ENCODE measurements around the gene NENF.
A peak's percentile ranks its signal among the peaks of the same experiment; 100 is the strongest.

The NENF gene

GRCh38 chr1:212488436-212489283, 55.9 kb downstream of the NENF start:
- no peak overlapping the region for H3K4ac ChIP-seq (ENCODE audit: low read length)
- no peak for DNase-seq (ENCODE audit: low spot score)
- H4K91ac ChIP-seq (ENCODE audit: low read depth, low read length, poor library complexity): no peak overlapping the region
- H3K36me3 ChIP-seq (replicated peaks in 1 of 2; ENCODE audit: control insufficient read depth in 2 of 2, insufficient read depth in 2 of 2, low read length in 2 of 2): no peaks in the 10 kb centered on the region
- peaks cover 0 to 10% (median 2%) of the 10 kb centered on the region in 3 experiments for H3K27me3 ChIP-seq (ENCODE audit: control insufficient read depth in 3 of 3, insufficient read depth in 3 of 3, low read depth in 1 of 3, low read length in 3 of 3)
- no peak overlapping the region for H3K23ac ChIP-seq (ENCODE audit: low read depth, low read length, poor library complexity)
- H2BK120ac ChIP-seq (ENCODE audit: low read depth, low read length): no peak overlapping the region
- no peak overlapping the region for H3K4me2 ChIP-seq (ENCODE audit: insufficient read depth, low read length, poor library complexity, severe bottlenecking)
- H2BK12ac ChIP-seq (ENCODE audit: low read length): no peak overlapping the region
- no peak overlapping the region for H3K9ac ChIP-seq (ENCODE audit: low read depth, low read length, poor library complexity)
- no peak overlapping the region for H3K14ac ChIP-seq (ENCODE audit: low read length)
- H3K79me1 ChIP-seq (ENCODE audit: low read depth, low read length): no peaks in the 10 kb centered on the region
- no peak overlapping the region for H2BK5ac ChIP-seq (ENCODE audit: low read length)
- H4K8ac ChIP-seq (ENCODE audit: low read depth, low read length): no peak overlapping the region
- H2AK5ac ChIP-seq (ENCODE audit: low read depth, low read length): peak overlapping the region; percentile 32
- no peaks in the 10 kb centered on the region for H3K9me3 ChIP-seq (replicated peaks in 1 of 2; ENCODE audit: control insufficient read depth in 2 of 2, insufficient read depth in 1 of 2, low read depth in 1 of 2, low read length in 2 of 2)
- no CpG with 5 or more reads among the region's 4 CpGs for WGBS, 2 donors (ENCODE audit: extremely low coverage in 2 of 2, insufficient read length in 2 of 2, insufficient replicate concordance in 1 of 2)
- H3K4me3 ChIP-seq (ENCODE audit: low read length in 2 of 2): no peak overlapping the region
- H2BK15ac ChIP-seq (ENCODE audit: low read length): no peak overlapping the region
- peak overlapping the region; percentile 67 for H2AFZ ChIP-seq (ENCODE audit: low read length)
- no peak overlapping the region for H3K27ac ChIP-seq (replicated peaks; ENCODE audit: low read length)
- no peak overlapping the region for H3K18ac ChIP-seq (ENCODE audit: low read length)
- H3K4me1 ChIP-seq (ENCODE audit: control insufficient read depth in 2 of 2, insufficient read depth in 1 of 2, low read depth in 1 of 2, low read length in 2 of 2): peaks cover 25 to 35% of the 10 kb centered on the region in 2 donors

DNA sequence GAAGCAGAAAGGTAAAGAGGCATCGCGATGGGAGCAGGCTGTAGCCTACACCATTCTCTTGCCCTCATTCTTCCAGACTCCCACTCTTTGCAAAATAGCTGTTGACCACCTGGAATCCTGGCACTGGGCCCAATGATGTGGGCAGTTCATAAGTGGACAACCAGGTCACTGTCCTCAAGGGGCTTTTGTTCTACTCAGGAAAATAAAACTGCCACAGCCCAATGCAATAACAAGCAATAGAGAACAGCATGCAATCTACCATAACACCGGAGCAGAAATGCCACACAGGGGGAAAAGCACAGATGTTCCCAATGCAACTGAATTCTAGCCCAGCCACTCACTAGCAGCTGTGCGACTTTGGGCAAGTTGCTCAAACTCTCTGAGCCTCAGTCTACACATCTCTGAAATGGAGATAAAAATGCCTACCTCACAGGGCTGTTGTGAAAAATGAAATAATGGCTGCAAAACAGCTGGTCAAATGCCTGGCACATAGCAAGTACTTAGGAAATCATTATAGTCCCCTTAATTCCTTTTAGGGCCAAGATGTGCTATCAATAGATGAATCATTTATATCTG, 56.7 kb downstream of the NENF start:
- no peak overlapping the region for H3K9ac ChIP-seq (ENCODE audit: low read depth, low read length, poor library complexity)
- no peak overlapping the region for H3K4me2 ChIP-seq (ENCODE audit: insufficient read depth, low read length, poor library complexity, severe bottlenecking)
- no peak overlapping the region for H2BK120ac ChIP-seq (ENCODE audit: low read depth, low read length)
- no peak overlapping the region for H4K8ac ChIP-seq (ENCODE audit: low read depth, low read length)
- no peak overlapping the region for H3K4me3 ChIP-seq (ENCODE audit: low read length in 2 of 2)
- no peak overlapping the region for H2BK15ac ChIP-seq (ENCODE audit: low read length)
- no peak overlapping the region for H2AFZ ChIP-seq (ENCODE audit: low read length)
- H3K4me1 ChIP-seq (ENCODE audit: control insufficient read depth in 2 of 2, insufficient read depth in 1 of 2, low read depth in 1 of 2, low read length in 2 of 2): peaks cover 25 to 35% of the 10 kb centered on the region in 2 donors
- DNase-seq (ENCODE audit: low spot score): no peak
- H3K79me1 ChIP-seq (ENCODE audit: low read depth, low read length): no peaks in the 10 kb centered on the region
- WGBS, 2 donors (ENCODE audit: extremely low coverage in 2 of 2, insufficient read length in 2 of 2, insufficient replicate concordance in 1 of 2): no CpG with 5 or more reads among the region's 4 CpGs
- no peak overlapping the region for H3K23ac ChIP-seq (ENCODE audit: low read depth, low read length, poor library complexity)
- H3K18ac ChIP-seq (ENCODE audit: low read length): no peak overlapping the region
- H3K4ac ChIP-seq (ENCODE audit: low read length): no peak overlapping the region
- H2AK5ac ChIP-seq (ENCODE audit: low read depth, low read length): no peak overlapping the region
- H3K36me3 ChIP-seq (replicated peaks in 1 of 2; ENCODE audit: control insufficient read depth in 2 of 2, insufficient read depth in 2 of 2, low read length in 2 of 2): no peaks in the 10 kb centered on the region
- H2BK5ac ChIP-seq (ENCODE audit: low read length): no peak overlapping the region
- no peak overlapping the region for H4K91ac ChIP-seq (ENCODE audit: low read depth, low read length, poor library complexity)
- no peak overlapping the region for H3K27ac ChIP-seq (replicated peaks; ENCODE audit: low read length)
- peaks cover 0 to 17% (median 2%) of the 10 kb centered on the region in 3 experiments for H3K27me3 ChIP-seq (ENCODE audit: control insufficient read depth in 3 of 3, insufficient read depth in 3 of 3, low read depth in 1 of 3, low read length in 3 of 3)
- H3K9me3 ChIP-seq (replicated peaks in 1 of 2; ENCODE audit: control insufficient read depth in 2 of 2, insufficient read depth in 1 of 2, low read depth in 1 of 2, low read length in 2 of 2): no peaks in the 10 kb centered on the region
- H3K14ac ChIP-seq (ENCODE audit: low read length): no peak overlapping the region
- no peak overlapping the region for H2BK12ac ChIP-seq (ENCODE audit: low read length)

GRCh38 chr1:212490276-212490675, 57.6 kb downstream of the NENF start:
- no peak overlapping the region for H2BK120ac ChIP-seq (ENCODE audit: low read depth, low read length)

GRCh38 chr1:212491454-212491853, 58.7 kb downstream of the NENF start:
- Histone ChIP-seq H3K4me3 (ENCODE audit: low read length in 2 of 2) (no peak overlapping the region), H3K18ac (ENCODE audit: low read length) (no peak overlapping the region), H3K23ac (ENCODE audit: low read depth, low read length, poor library complexity) (no peak overlapping the region), H3K9ac (ENCODE audit: low read depth, low read length, poor library complexity) (no peak overlapping the region), H3K14ac (ENCODE audit: low read length) (no peak overlapping the region), H3K9me3 (replicated peaks in 1 of 2; ENCODE audit: control insufficient read depth in 2 of 2, insufficient read depth in 1 of 2, low read depth in 1 of 2, low read length in 2 of 2) (no peaks in the 10 kb centered on the region), H2BK12ac (ENCODE audit: low read length) (no peak overlapping the region), H3K27ac (replicated peaks; ENCODE audit: low read length) (no peak overlapping the region), H2BK120ac (ENCODE audit: low read depth, low read length) (no peak overlapping the region), H3K4ac (ENCODE audit: low read length) (no peak overlapping the region), H3K4me2 (ENCODE audit: insufficient read depth, low read length, poor library complexity, severe bottlenecking) (no peak overlapping the region), H2BK15ac (ENCODE audit: low read length) (no peak overlapping the region), H3K4me1 (ENCODE audit: control insufficient read depth in 2 of 2, insufficient read depth in 1 of 2, low read depth in 1 of 2, low read length in 2 of 2) (peaks cover 18 to 23% of the 10 kb centered on the region in 2 donors), H3K36me3 (replicated peaks in 1 of 2; ENCODE audit: control insufficient read depth in 2 of 2, insufficient read depth in 2 of 2, low read length in 2 of 2) (no peaks in the 10 kb centered on the region), H2AFZ (ENCODE audit: low read length) (no peak overlapping the region), H2BK5ac (ENCODE audit: low read length) (no peak overlapping the region), H3K27me3 (ENCODE audit: control insufficient read depth in 3 of 3, insufficient read depth in 3 of 3, low read depth in 1 of 3, low read length in 3 of 3) (peaks cover 0 to 35% (median 0%) of the 10 kb centered on the region in 3 experiments), H4K91ac (ENCODE audit: low read depth, low read length, poor library complexity) (no peak overlapping the region), H2AK5ac (ENCODE audit: low read depth, low read length) (no peak overlapping the region), H3K79me1 (ENCODE audit: low read depth, low read length) (no peaks in the 10 kb centered on the region), H4K8ac (ENCODE audit: low read depth, low read length) (no peak overlapping the region)
- no peak for DNase-seq (ENCODE audit: low spot score)
- no CpG with 5 or more reads among the region's 4 CpGs for WGBS, 2 donors (ENCODE audit: extremely low coverage in 2 of 2, insufficient read length in 2 of 2, insufficient replicate concordance in 1 of 2)

More at GRCh38 chr1:212490276-212490675, 57.6 kb downstream of the NENF start:
- Histone ChIP-seq H3K23ac (ENCODE audit: low read depth, low read length, poor library complexity) (no peak overlapping the region), H2AK5ac (ENCODE audit: low read depth, low read length) (no peak overlapping the region), H3K9me3 (replicated peaks in 1 of 2; ENCODE audit: control insufficient read depth in 2 of 2, insufficient read depth in 1 of 2, low read depth in 1 of 2, low read length in 2 of 2) (no peaks in the 10 kb centered on the region), H2AFZ (ENCODE audit: low read length) (no peak overlapping the region), H3K4me1 (ENCODE audit: control insufficient read depth in 2 of 2, insufficient read depth in 1 of 2, low read depth in 1 of 2, low read length in 2 of 2) (peaks cover 25 to 35% of the 10 kb centered on the region in 2 donors), H3K4ac (ENCODE audit: low read length) (no peak overlapping the region), H3K4me2 (ENCODE audit: insufficient read depth, low read length, poor library complexity, severe bottlenecking) (no peak overlapping the region), H4K91ac (ENCODE audit: low read depth, low read length, poor library complexity) (no peak overlapping the region), H3K27me3 (ENCODE audit: control insufficient read depth in 3 of 3, insufficient read depth in 3 of 3, low read depth in 1 of 3, low read length in 3 of 3) (peaks cover 0 to 25% (median under 1%) of the 10 kb centered on the region in 3 experiments), H3K36me3 (replicated peaks in 1 of 2; ENCODE audit: control insufficient read depth in 2 of 2, insufficient read depth in 2 of 2, low read length in 2 of 2) (no peaks in the 10 kb centered on the region), H2BK5ac (ENCODE audit: low read length) (no peak overlapping the region), H4K8ac (ENCODE audit: low read depth, low read length) (no peak overlapping the region), H3K79me1 (ENCODE audit: low read depth, low read length) (no peaks in the 10 kb centered on the region), H3K27ac (replicated peaks; ENCODE audit: low read length) (no peak overlapping the region), H2BK12ac (ENCODE audit: low read length) (no peak overlapping the region), H2BK15ac (ENCODE audit: low read length) (no peak overlapping the region), H3K14ac (ENCODE audit: low read length) (no peak overlapping the region), H3K4me3 (ENCODE audit: low read length in 2 of 2) (no peak overlapping the region), H3K9ac (ENCODE audit: low read depth, low read length, poor library complexity) (no peak overlapping the region), H3K18ac (ENCODE audit: low read length) (no peak overlapping the region)
- WGBS, 2 donors (ENCODE audit: extremely low coverage in 2 of 2, insufficient read length in 2 of 2, insufficient replicate concordance in 1 of 2): no CpG with 5 or more reads among the region's 2 CpGs
- no peak for DNase-seq (ENCODE audit: low spot score)

Data from neuronal stem cell (in vitro differentiated cells).